Coronary artery (tissue), 2 donors: Measurements from ENCODE around the gene MAD1L1.

Source experiments
- DNase-seq: peaks from one replicate; pipeline ENCODE4 v3.0.0-alpha.2; 2017; ENCODE audit warnings: low spot score
- H3K27ac ChIP-seq, 2 donors: fragments of 200-600 bp; sonication (generic); one replicate each; pipeline ENCODE4 v1.5.1; 2016 to 2019
- H3K4me3 ChIP-seq: fragments of 200-600 bp; sonication (generic); 2 replicates; pipeline ENCODE4 v1.5.1; 2016; ENCODE audit warnings: mild to moderate bottlenecking, moderate library complexity
- TF ChIP-seq, protein P1 (sequence below): fragments of 200-600 bp; sonication (generic); IDR thresholded peaks from one replicate; pipeline ENCODE4 v1.5.1; 2019; ENCODE audit warnings: antibody characterized with exemption

The MAD1L1 gene

DNA sequence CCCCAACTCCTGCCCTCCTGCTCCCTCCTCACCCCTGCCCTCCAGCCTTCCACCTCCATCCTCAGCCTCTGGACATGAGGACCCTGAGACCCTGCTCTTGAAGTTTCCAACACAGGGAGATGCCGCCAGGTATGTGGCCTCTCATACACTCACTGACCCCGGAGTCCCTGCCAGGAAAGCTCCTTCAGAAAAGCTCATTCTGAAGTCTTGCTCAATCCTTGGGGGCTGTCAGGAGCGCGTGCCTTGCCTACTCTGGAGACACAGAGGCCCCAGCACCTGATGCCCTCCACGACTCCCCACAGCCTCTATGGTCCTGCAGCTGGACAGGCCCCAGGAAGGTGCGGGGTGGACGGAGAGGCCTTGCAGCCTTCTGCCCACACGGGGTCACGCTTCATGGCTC is 20.3 kb upstream of the MAD1L1 start:
- Histone ChIP-seq H3K27ac (no peak overlapping the region), H3K4me3 (no peak overlapping the region)
- TF ChIP-seq, protein P1, sequence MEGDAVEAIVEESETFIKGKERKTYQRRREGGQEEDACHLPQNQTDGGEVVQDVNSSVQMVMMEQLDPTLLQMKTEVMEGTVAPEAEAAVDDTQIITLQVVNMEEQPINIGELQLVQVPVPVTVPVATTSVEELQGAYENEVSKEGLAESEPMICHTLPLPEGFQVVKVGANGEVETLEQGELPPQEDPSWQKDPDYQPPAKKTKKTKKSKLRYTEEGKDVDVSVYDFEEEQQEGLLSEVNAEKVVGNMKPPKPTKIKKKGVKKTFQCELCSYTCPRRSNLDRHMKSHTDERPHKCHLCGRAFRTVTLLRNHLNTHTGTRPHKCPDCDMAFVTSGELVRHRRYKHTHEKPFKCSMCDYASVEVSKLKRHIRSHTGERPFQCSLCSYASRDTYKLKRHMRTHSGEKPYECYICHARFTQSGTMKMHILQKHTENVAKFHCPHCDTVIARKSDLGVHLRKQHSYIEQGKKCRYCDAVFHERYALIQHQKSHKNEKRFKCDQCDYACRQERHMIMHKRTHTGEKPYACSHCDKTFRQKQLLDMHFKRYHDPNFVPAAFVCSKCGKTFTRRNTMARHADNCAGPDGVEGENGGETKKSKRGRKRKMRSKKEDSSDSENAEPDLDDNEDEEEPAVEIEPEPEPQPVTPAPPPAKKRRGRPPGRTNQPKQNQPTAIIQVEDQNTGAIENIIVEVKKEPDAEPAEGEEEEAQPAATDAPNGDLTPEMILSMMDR = no peak
- DNase-seq = no peak

DNA sequence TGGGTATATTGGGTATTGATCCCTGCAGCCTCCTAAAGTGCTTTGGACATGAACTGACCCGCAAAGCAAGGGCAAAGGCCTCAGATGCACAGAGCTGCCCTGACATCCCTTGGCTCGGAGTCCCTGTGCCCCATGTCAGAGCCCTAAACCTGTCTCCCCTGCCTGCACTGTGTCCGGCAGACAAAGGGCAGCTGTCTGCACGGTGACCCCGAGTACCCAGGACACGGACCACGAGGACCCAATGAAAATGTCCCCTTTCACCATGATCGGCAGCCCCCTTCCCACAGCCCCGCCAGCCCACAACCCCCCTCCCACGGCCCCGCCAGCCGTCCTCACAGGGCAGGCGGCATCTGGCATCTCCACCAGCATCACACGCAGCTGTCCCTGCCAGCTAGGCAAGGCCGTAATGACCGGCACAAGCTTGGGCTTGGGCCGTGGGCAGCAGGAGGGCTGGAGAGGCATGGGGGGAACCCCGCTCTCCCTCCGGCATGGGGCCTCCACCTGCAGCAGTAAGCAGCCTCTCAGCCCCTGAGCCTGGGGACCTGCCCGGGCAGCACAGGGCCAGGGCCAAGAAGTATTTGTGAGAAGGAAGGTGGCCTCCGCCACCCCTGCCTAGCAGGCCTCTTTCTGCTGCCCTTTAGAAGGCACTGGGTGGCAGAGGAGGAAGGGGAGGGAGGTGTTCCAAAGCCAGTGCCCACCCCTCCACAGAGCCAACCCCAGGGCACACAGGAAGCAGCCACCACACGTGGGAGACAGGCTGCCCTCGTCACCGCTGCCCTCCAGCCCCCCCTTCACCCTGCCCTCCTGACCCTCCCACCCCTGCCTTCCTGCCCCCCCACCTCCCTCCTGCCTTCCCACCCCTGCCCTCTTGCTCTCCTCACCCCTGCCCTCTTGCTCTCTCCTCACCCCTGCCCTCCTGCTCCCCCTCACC is 19.4 kb upstream of the MAD1L1 start:
- TF ChIP-seq, protein P1 = no peak
- Histone ChIP-seq H3K27ac (no peak overlapping the region), H3K4me3 (no peak overlapping the region)
- no peak for DNase-seq

DNA sequence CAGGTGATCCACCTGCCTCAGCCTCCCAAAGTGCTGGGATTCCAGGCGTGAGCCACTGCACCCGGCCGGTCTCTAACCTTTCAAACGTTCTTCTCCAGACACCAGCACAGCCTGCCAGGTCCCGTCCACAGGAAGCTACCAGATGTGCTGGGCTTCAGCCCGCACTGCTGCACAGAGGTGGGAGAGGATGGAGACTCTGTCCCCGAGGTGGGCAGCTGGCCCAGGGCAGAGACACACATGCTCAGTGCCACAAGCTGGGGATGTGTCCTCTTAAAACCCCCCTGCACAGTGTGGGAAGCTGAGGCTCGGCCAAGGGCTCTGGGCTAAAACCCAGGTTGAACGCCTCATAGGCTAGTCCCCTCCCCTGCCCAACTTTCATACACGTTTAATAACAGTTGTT is 18.6 kb upstream of the MAD1L1 start:
- no peak overlapping the region for H3K4me3 ChIP-seq
- no peak overlapping the region for H3K27ac ChIP-seq
- TF ChIP-seq, protein P1 = no peak
- no peak for DNase-seq

DNA sequence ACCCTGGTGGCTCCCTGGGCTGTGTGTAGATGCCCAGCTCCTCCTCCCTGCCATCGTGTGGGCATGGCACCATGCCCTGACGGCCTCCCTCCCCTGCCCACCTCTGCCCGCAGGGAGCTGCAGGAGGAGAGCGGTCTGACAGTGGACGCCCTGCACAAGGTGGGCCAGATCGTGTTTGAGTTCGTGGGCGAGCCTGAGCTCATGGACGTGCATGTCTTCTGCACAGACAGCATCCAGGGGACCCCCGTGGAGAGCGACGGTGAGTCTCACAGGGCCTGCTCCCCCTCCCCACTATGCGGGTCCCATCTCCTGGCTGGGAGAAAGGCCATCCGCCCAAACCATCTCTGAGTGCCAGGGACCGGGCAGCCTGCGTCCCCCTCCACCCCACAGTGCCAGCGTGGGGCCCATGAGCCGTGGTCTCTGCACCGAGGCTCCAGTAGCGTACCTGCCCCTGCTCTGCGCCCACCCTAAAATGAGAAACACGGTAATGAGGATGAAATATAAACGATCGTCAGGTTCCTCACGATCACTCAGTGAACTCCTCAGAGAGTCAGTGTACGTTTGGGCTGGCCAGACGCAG is 17.1 kb upstream of the MAD1L1 start:
- no peak for DNase-seq
- Histone ChIP-seq H3K27ac (peak overlapping the region in 1 of 2 donors; percentile 41), H3K4me3 (no peak overlapping the region)
- TF ChIP-seq, protein P1 = no peak

DNA sequence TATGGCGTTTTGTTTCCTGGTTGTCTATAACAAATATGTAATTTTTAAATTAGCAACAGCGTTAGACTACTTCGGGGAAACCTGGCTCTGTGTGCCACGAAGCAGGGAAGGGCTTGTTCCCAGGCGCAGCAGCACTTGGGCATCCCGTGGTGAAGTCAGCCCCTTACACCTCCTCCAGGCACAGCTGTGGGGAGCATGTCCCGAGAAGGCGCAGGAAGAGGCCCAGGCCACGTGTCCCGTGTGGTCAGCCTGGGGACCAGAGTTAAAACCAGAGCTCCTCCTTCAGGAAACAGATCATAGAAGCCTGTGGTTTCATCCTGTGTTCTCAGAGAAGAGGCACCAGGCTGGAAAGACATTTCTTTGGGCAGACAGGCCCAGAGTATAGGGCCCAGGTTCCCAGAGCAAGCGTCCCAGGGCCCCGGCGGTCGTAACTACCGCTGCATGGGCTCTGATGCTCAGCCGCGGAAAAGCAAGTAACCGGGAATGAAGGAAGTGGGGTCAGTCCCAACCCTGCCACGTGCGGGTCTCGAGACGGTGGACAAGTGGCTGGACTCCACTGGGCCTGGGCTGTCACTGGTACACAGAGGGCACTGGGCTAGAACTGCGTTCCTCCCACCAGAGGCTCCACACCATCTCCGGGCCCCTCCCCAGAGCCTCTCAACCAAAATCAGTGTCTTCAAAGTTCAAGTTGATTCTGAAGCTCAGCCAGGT is 16.4 kb upstream of the MAD1L1 start:
- DNase-seq = no peak
- Histone ChIP-seq H3K27ac (peak overlapping the region in 1 of 2 donors; percentile 41), H3K4me3 (no peak overlapping the region)
- TF ChIP-seq, protein P1 = no peak

DNA sequence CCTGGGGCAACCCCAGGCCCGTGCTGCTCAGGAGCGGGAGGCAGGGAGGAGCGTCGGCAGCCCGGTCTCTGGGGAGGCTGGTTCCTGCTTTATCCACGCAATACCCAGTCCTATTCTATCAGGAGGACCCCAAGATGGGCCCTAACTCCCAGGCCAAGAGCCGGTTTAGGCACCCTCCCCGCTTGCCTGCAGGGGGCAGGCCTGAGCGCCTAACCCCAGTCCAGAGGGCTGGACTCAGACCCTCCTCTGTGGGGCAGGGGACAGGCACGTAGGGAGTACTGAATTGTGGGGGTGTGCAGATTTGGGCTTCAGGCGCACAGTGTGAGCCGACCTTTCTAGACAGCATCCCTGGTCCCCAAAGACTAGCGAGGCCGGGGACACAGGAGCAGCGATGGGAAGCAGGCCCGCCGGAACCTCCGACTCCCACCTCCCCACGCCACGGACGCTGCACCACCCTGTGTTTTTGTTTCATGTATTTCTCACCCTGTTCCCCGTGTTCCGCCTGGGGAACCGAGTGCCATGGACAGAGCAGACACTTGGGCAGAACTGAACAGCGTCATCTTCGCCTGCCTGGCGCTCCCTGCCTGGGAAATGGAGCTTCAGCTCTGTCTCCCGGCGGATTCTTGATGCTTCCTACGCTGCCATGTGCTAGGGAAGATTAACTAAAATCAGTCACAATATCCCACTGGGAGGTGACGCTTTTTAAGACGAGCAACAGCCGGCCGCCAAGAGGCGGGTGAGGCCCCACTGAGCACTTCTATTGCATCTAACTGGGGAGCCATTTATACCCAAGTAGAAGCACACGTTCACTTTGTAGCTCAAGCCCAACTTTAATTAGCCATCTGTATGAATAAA is 14.6 kb upstream of the MAD1L1 start:
- no peak overlapping the region for H3K4me3 ChIP-seq
- H3K27ac ChIP-seq = no peak overlapping the region
- TF ChIP-seq, protein P1 = no peak
- no peak for DNase-seq
